Renal pelvis (tissue), 4 donors: ENCODE measurements around the gene UAP1. TPM values are rescaled to one million over a fixed set of nuclear protein-coding genes. Genes with fewer than 3 reads are reported as not detected.

Experiments used
- DNase-seq: peaks from one replicate; pipeline ENCODE4 v3.0.0-alpha.2; 2013
- polyA plus RNA-seq, 3 donors: library from polyadenylated mRNA; unstranded; fragments of 120-200 nt; gene quantifications; one replicate each; pipeline ENCODE4 v1.2.1, GENCODE V29; 2013; ENCODE audit not compliant: insufficient read length in 3 of 3

Gene UAP1
- polyA plus RNA-seq, 3 donors: 30.4 to 34.1 (median 31.0) TPM

DNA sequence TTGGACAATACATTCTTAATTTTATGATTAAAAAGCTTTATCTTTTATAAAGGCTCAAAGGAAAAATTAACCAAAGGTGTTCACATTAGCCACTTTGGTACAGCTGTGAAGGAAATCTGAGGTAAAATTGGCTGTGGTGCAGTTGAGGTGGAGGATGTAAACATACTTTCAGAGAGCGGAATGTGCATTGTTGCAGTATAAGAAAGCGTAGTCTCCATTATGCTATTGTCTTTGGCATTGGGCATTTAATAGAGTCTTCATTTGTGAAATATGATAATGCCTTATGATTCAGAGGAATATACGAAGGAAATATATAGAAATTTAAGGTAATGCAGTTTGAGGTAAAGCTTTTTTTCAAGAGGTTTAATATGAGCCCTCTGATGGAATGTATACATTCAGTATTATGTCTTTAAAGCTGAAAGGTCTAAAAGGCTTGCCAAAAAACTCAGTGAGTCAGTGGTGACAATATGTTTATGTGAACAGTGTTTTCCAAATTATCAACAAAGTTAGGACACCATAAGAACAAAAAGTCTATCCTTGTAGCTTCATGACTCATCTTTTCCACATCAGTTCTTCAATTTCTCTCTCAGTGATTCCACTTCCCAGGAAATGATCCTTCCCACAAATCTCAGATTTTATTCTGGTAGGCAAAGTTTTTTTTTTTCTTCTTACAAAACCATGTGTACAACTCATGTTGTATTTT is 43.9 kb downstream of the UAP1 start:
- no peak for DNase-seq

DNA sequence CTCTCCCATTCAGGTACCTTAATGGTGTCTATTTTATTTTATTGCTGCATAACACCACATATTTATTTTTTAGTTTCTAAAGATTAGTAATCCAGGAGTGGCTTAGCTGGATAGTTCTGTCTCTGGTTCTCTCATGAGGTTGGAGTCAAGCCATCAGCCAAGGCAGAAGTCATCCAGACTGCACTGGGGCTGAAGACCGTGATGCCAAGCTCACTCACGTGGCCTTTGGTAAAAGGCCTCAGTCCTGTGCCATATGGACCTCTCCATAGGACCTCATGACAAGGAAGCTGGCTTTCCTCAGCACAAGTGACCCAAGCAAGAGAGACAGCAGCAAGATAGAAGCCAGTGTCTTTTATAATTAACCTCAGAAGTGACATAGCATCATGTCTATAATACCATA is 47.8 kb downstream of the UAP1 start:
- DNase-seq: no peak

DNA sequence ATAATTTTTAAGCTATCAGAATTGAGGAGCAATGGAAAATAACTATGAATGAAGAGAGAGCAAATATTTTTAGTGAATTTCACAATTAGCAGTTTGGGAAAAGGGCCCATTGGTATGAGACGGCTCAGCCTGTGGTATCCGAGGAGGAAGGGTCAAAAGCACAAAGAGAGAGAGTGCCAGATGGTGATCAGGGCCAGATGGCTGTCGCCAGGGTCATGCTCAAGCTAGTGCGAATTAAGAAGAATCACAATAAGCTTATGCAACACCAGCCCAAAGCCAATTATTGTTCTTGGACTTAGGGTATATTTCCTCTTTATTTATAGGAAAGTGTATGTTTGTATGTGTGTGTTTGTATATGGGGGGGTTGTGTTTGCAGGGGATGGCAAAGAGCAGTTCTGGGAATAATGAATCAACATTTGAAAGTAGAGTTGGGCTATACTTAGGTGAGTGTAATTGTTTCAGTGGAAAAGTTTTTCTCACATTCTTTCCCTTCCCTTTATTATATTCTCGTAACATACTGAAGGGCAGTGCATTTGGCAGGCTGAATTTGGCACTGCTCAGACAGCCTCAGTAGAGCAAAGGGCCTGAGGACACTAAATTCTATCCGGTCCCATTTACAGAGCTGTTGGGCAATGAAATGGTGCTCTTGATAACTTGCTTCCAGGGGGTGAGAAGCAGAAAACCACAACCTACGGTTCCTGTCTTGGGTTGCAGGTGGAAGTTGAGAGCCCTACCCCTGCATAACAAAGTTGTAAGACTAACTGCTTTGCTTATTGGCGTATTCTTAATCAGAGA is 51.3 kb downstream of the UAP1 start:
- no peak for DNase-seq

DNA sequence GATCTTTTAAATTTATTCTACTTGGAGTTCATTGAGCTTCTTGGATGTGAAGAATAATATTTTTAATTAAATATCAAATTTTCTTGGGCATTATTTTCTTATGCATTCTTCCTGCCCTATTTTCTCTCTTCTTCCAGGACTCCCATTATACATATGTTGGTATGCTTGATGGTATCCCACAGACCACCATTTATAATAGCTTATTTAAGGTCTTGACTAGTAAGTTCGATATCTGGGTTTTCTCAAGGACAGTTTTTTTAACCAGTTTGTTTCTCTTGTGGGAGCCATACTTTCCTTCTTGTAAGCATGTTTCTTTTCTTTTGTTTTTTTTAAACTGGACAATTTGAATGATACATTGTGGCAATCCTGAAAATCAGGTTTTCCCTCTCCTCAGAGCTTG is 55.3 kb downstream of the UAP1 start:
- DNase-seq: no peak

DNA sequence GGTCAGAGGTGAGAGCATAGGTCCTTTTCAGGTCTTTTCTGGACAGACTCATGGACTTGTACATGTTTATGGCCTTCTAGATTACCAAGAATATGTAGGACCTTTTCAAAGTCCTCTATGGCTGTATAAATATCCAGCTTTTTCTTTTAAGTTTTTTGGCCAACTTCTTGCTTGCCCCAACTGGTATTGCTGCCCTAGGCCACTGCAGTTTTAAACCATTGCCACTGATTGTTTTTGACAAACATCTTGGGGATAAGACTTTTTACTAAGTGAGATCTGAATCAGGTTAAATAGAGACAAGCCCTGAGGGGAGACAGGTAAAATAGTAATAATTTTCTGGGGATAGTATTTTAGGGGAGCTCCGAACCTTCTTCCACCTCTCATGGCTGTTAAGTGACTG is 56.0 kb downstream of the UAP1 start:
- DNase-seq: no peak

DNA sequence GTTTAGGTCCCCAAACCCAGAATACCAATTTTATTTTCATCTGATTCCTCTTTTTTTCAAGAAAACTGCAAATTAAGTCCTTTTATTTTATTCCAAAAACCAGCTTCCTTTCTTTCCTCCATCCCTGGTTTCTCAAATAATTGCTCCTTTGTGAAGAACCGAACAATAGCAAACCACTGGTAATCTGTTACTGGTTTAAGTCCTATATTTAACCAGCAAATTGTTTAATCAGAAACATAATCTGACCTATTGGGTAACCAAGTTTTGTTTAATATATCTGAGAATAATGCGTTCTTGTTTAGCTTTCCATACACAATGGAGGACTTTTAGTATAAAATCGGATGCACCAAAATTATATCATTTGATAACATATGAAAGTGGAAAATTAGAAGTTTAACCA is 57.6 kb downstream of the UAP1 start:
- DNase-seq: no peak

DNA sequence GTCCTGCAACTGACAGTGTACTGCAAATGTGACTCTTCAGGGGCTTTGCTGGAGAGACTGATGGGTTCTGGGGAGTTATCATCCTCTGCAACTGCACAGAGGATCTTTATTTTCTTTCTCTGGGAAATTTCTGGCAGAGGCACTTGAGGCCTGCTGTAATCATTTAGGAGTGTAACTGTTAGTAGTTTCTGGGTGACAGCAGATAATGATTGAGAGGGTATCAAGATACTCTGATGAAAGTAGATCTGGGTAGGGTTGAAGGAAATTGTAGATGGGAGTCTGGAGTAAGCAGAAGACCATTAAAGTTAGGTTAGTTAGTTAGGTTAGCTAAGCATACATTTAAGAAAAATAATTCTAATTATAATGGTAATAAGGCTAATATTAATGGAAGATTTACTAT is 59.7 kb downstream of the UAP1 start:
- no peak for DNase-seq

DNA sequence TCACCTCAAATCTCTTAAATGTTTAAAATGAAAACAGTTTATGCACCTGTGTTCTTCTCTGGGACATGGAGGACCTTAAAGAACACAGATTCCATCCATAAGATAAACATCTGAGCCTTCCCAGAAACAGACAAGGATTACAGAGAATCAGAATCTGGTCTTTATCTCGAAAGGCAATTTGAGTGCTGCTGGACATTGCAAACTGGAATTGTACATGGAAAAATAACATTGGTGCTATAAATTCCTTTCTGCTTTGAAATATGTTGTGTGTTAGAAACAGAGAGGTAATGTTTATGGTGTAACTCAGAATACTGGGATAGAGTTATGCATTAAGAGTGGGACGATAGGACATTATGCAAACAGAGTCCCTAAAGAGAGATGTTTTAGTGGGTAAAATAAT is 64.2 kb downstream of the UAP1 start:
- no peak for DNase-seq

DNA sequence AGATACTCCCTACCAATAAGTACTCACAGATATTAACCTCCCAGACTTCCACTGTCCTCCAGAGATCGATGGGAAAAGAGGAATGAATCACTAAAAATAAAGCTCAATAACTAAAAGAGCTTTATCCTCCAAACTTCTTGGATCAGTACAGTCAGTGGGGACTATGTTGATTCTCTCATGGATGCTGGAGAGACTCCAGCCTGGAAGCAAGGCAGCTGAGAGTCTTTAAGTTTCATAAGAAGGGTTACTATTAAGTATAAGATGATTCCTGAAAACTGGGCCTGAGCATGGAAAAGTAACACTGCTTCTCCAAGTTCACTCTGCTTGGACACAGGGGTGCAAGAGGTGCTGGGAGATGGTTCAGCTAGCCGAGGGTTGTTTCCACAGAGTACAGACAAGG is 64.6 kb downstream of the UAP1 start:
- DNase-seq: no peak

DNA sequence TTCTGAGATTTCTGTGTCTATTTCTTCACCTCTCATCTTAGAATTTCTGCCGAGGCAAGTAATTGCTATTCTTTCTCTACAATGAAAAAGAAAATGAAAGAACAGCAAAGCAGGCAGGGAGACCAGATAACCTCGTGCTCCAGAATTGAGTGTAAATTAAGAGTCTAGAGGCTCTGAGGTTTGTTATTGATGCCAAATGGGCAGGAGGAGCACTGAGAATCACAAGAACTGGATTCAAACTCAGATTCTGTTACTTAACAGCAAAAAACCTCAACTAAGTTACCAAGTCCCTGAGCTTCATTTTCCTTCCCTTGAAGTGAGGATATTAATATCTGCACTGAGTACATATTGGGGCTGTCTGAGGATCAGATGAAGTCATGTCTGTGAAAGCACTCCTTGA is 65.2 kb downstream of the UAP1 start:
- no peak for DNase-seq

DNA sequence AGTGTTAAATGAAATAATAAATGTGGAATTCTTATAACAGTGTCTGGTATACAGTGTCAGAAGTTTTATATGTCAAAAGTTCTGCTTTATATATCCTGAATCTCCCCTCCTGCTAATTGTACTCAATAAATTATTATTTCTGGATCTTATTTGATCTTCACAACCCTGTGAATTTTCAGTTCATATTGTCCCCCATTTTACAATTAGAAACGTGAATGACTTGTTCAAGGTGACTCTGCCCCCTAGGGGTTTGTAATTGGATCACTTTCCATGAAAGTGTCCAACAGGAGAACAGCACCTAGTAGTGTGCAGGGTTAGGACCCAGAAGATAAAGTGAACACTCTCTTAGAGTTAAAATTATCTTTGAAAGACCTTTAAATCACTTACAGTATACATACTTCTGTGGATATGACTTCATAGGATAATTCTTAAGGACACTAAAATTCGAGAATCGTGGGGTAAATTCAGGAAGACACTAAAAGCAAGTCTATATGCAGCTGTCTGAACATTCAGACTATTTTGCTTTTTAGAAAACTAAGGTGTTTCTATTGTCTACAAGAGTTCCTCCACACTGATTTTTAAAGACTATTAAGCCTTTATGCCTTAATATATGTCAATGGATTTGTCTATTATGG is 66.3 kb downstream of the UAP1 start:
- no peak for DNase-seq

DNA sequence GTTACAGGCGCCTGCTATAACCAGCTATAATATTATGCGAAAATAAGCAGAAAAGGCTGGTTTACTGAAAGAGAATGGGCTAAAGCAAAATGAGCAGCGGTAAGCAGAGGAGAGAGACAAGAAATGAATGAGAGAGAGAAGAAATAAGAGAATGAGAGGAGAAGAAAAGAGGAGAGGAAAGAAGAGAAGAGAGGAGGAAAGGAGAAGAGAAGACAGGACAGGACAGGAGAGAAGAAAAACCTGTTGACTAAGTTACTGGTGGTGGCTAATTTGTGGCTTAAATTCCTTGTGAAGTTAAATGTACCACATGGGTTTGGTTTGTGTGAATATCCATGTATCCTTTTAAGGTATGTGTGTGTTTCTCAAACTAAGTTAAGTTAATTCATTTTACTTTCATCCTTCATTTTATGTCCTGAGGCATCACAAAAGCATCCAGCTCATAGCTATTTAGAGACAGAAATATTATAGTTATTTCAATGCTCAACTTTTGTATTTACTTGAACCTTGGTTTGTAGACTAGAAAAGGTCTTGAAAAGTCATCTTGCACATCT is 67.6 kb downstream of the UAP1 start:
- DNase-seq: no peak

DNA sequence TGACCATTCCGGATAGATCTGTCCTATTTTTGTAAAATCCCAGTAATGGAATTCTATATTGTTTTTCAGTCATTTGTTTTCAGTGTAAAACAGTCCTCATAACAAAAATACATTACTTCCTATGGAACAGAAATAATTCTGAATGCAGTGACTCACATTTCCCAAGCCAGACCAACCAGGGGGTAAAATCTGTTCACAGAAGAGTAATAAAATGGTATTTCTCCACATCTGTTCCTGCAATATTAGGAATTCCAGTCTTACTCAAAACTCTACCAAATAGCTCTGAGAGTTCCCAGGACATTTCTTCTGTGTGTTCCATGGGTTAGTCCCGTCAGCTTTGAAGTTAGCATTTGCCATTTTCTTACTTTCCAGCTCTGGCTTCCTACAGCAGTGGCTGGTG is 68.1 kb downstream of the UAP1 start:
- no peak for DNase-seq

DNA sequence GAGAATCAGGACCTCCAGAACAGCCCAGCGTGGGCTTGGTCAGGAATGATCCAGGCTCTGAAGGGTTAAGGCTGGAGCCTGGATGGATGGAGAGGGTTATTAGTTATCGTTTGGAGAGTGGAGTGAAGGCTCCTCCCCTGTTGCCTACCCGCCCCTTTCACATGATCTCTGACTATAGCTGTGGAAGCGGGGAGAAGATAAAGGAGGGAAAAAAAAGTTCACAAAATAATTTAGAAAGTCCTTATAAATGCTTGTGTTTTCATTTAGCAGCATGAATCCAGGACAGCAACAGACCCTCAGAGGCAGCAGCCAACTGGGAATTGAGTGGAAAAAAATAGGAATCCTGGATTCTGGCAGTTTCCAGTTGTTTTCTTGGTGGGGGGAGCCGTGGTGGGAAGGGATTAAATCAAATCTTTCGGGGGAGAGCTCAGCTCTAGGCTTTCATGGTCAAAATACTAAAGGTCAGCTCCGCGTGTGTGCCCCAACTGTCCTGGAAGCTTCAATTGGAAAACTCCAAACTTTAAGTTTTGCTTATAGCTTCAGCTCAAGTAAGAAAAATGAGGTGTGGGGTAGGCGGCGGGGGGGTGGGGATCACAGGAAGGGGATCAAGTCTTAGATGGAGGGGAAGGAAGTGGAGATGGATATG is 70.1 kb downstream of the UAP1 start:
- DNase-seq: no peak

DNA sequence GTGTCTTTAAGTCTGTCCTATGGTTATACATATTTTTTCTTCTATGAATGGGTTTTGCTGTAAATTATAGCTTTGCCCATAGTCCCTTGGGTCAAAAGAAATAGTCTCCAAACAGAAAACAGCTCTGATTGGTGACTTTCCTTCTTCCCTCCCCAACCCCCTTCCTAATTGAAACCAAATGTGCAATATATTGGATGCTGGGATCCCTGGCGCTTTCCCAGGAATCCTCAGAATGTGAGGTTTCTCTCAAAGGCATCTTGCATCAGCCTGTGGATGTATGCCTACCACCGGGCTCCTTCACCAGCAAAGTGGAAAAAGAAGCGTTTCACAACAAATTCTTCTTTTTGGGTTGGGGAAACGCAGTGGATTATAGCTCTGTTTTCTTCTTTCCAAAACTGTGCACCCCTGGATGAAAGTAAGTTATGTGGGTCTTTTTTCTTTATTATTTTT is 70.7 kb downstream of the UAP1 start, which contains the start of gene DDR2:
TSS of gene DDR2 (plus strand) at position 248 of the 450 bp plus-strand sequence. CDS start 86,600 bp downstream, outside the sequence.
- DNase-seq: peak; percentile 75

DNA sequence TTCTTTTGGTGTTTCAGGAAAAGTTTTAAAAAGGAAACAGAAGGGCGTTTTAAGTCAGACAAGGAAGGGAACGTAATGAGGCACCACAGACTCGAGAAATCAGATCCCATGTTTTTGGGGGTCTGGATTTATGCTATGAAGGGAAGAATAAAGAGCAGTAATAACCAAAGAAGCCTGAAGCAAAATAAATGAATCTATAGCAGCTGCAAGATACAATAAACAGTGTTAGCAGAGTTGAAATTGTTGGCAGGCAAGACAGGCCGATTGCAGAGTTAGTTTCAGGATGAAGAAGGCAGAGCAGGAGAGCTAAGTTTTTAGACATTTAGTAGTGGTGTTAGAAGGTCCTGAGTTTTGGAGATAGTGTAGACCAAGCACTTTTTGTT is 71.2 kb downstream of the UAP1 start:
- DNase-seq: no peak

DNA sequence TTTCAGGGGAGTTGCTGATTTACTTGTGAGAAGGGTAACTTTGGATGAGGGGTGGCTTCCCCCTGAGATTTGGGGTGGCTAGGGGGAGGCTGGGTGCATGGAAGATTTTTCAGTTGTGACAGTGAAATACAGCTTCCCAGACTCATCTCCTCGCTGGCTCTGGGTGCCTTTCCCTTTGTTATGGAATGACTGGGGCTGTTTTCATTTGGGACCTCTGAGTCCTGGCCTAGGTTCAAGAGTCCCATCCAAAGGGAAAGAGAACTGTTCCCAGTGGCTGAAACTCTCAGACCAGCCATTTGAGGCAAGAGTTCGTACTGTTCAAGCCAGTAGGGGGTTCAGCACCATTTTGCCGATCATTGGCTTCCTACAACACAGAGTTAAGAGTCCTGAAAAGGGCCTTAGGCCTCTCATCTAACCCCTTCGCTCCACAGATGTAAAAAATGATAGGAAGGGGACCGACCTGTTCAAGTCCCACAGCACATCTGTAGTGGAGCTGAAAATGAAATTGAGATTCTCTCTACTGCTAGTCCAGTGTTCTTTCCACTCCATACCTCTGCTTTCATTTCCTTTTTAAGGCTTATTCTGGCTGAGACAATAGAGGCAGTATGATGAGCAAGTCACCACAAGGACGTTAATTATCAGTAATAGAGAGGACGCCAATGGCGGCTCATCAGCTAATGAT is 71.7 kb downstream of the UAP1 start:
- no peak for DNase-seq

DNA sequence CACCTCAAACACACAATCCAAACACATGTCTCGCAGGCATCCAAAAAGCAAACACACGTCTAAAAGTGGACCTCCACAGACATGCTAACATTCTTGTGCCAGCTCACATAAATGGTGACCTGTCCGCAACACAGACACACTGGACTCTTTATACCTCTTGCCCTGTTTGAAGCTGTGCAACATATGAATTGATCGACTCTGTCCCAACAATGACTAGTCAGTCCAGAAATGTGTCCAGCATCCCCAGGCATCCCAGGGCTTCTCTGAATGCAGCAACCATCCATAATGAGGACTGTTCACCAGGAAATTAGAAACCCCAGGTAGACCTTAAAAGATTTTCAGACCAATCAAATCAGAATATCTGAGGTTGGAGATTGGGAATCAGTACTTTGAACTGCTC is 73.9 kb downstream of the UAP1 start:
- no peak for DNase-seq

DNA sequence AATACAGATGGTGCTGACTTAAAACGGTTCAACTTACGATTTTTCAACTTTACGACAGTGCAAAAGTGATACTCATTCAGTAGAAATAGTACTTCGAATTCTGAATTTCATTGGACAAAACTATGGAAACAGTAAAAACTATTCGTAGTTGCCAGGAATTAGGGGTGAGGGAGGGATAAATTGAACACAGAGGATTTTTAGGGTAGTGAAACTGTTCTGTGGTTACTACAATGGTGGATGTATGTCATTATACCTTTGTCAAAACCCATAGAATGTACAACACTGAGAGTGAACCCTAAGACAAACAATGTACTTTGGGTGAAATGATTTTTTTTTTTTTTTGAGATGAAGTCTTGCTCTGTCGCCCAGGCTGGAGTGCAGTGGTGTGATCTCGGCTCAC is 78.2 kb downstream of the UAP1 start:
- DNase-seq: no peak

DNA sequence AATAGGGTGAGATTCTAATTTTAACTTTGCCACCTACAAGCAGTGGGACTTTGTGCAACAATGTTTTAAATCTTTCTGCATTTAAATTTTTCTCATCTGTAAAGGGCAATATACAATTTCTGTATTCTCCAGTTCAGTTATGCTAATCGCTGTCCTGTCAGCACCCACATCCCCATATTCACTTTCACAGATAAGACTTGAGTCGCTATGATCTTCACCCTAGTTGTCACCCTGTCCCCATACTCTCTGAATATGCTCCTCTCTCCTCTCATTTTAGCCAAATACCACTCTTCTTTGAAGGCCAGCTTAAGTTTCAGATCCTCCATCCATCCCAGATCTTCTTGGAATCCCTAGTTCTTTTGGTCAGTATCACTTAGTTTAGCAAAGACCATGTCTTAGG is 79.6 kb downstream of the UAP1 start:
- no peak for DNase-seq

DNA sequence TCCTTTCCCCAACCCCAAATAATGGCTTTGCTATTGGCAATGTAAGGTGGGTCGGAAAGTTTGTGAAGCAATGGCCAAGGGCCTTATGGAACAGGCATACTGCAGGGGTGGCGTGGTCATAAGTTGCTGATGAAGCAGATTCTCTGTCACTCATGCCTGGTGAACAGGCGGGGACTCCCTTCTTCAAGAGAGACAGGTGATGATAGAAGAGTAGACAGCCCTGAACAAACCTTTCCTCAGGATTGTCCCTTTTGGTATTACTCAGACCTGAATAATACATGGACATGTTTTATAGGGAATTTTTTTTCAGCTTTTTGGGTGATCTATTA is 83.4 kb downstream of the UAP1 start:
- no peak for DNase-seq

DNA sequence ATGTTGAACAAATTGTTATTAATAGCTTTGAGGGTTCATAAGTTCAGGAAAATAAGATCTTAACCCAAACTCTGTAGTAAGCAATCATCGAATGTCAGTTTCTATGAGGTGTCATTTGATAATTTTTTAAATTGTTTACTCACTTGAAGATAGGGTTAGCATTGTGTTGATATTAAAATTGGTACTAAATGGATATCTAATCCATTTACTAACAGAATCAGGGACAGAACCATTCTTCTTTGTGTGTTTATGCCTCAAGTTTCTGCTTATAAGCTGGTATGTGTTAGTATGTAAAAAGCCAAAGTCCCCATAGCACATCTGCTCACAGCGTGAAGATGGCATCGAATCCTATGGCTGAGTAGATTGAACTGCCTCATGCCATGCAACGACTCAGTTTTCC is 84.1 kb downstream of the UAP1 start:
- DNase-seq: no peak
